ENCODE results near the gene PLEKHA5.

Gene PLEKHA5

GRCh38 chr12:19415563-19415962 is 286.0 kb downstream of the PLEKHA5 start:
- no peak for TF ChIP-seq CTCF (IDR thresholded peaks at IDR 0.05; ENCODE audit: low read depth, low read length)
- no peak for TF ChIP-seq EZH2phosphoT487 (IDR thresholded peaks at IDR 0.05; ENCODE audit: low read depth)
- no peak overlapping the region for H3K4me2 ChIP-seq (ENCODE audit: low read length)
- H3K79me2 ChIP-seq (ENCODE audit: low read length), result no peaks in the 10 kb centered on the region
- H3K9ac ChIP-seq (ENCODE audit: low read length), result no peak overlapping the region
- no peak overlapping the region for H2AFZ ChIP-seq (ENCODE audit: low read depth, low read length)
- no peaks in the 10 kb centered on the region for H3K27me3 ChIP-seq (ENCODE audit: low read depth, low read length)
- no peaks in the 10 kb centered on the region for H3K36me3 ChIP-seq (replicated peaks; ENCODE audit: low read depth, low read length)
- H3K27ac ChIP-seq (ENCODE audit: low read length), result no peak overlapping the region
- no peaks in the 10 kb centered on the region for H3K9me3 ChIP-seq (ENCODE audit: insufficient read depth, low read length)
- H4K20me1 ChIP-seq (ENCODE audit: insufficient read depth, low read length), result no peaks in the 10 kb centered on the region
- H3K4me1 ChIP-seq (ENCODE audit: low read length), result no peaks in the 10 kb centered on the region
- no peak overlapping the region for H3K4me3 ChIP-seq (ENCODE audit: low read length)

GRCh38 chr12:19419086-19419485 is 289.6 kb downstream of the PLEKHA5 start:
- H3K9ac ChIP-seq (ENCODE audit: low read length), result no peak overlapping the region
- TF ChIP-seq EZH2phosphoT487 (IDR thresholded peaks at IDR 0.05; ENCODE audit: low read depth) (no peak), CTCF (IDR thresholded peaks at IDR 0.05; ENCODE audit: low read depth, low read length) (no peak)
- H4K20me1 ChIP-seq (ENCODE audit: insufficient read depth, low read length), result no peaks in the 10 kb centered on the region
- no peaks in the 10 kb centered on the region for H3K79me2 ChIP-seq (ENCODE audit: low read length)
- H3K27ac ChIP-seq (ENCODE audit: low read length), result no peak overlapping the region
- H3K36me3 ChIP-seq (replicated peaks; ENCODE audit: low read depth, low read length), result no peaks in the 10 kb centered on the region
- H3K9me3 ChIP-seq (ENCODE audit: insufficient read depth, low read length), result no peaks in the 10 kb centered on the region
- H3K27me3 ChIP-seq (ENCODE audit: low read depth, low read length), result no peaks in the 10 kb centered on the region
- no peak overlapping the region for H2AFZ ChIP-seq (ENCODE audit: low read depth, low read length)
- H3K4me1 ChIP-seq (ENCODE audit: low read length), result no peaks in the 10 kb centered on the region
- no peak overlapping the region for H3K4me2 ChIP-seq (ENCODE audit: low read length)
- no peak overlapping the region for H3K4me3 ChIP-seq (ENCODE audit: low read length)

GRCh38 chr12:19421503-19422282 is 292.2 kb downstream of the PLEKHA5 start:
- Histone ChIP-seq H3K4me3 (ENCODE audit: low read length) (no peak overlapping the region), H3K4me1 (ENCODE audit: low read length) (no peaks in the 10 kb centered on the region), H3K9me3 (ENCODE audit: insufficient read depth, low read length) (no peaks in the 10 kb centered on the region), H3K9ac (ENCODE audit: low read length) (no peak overlapping the region), H2AFZ (ENCODE audit: low read depth, low read length) (no peak overlapping the region; the same call in 1 of the 2 replicates), H3K79me2 (ENCODE audit: low read length) (no peaks in the 10 kb centered on the region), H3K27me3 (ENCODE audit: low read depth, low read length) (no peaks in the 10 kb centered on the region), H3K27ac (ENCODE audit: low read length) (no peak overlapping the region), H3K36me3 (replicated peaks; ENCODE audit: low read depth, low read length) (no peaks in the 10 kb centered on the region), H4K20me1 (ENCODE audit: insufficient read depth, low read length) (no peaks in the 10 kb centered on the region), H3K4me2 (ENCODE audit: low read length) (no peak overlapping the region)
- no peak for TF ChIP-seq CTCF (IDR thresholded peaks at IDR 0.05; ENCODE audit: low read depth, low read length)
- TF ChIP-seq EZH2phosphoT487 (IDR thresholded peaks at IDR 0.05; ENCODE audit: low read depth), result no peak

- no peak for TF ChIP-seq EZH2phosphoT487 (IDR thresholded peaks at IDR 0.05; ENCODE audit: low read depth)
- TF ChIP-seq CTCF (IDR thresholded peaks at IDR 0.05; ENCODE audit: low read depth, low read length), result no peak
- no peak overlapping the region for H3K4me3 ChIP-seq (ENCODE audit: low read length)
- no peaks in the 10 kb centered on the region for H4K20me1 ChIP-seq (ENCODE audit: insufficient read depth, low read length)
- H3K27me3 ChIP-seq (ENCODE audit: low read depth, low read length), result no peaks in the 10 kb centered on the region
- H3K4me2 ChIP-seq (ENCODE audit: low read length), result no peak overlapping the region
- H3K36me3 ChIP-seq (replicated peaks; ENCODE audit: low read depth, low read length), result no peaks in the 10 kb centered on the region
- no peaks in the 10 kb centered on the region for H3K79me2 ChIP-seq (ENCODE audit: low read length)
- H3K4me1 ChIP-seq (ENCODE audit: low read length), result no peaks in the 10 kb centered on the region
- H3K9me3 ChIP-seq (ENCODE audit: insufficient read depth, low read length), result no peaks in the 10 kb centered on the region
- H2AFZ ChIP-seq (ENCODE audit: low read depth, low read length), result no peak overlapping the region
- H3K27ac ChIP-seq (ENCODE audit: low read length), result no peak overlapping the region
- no peak overlapping the region for H3K9ac ChIP-seq (ENCODE audit: low read length)
Observed at GRCh38 chr12:19423166-19423930, 293.8 kb downstream of the PLEKHA5 start.

Data from OCI-LY3 (cell line).